ENCODE results near the gene TKTL1.

DNA sequence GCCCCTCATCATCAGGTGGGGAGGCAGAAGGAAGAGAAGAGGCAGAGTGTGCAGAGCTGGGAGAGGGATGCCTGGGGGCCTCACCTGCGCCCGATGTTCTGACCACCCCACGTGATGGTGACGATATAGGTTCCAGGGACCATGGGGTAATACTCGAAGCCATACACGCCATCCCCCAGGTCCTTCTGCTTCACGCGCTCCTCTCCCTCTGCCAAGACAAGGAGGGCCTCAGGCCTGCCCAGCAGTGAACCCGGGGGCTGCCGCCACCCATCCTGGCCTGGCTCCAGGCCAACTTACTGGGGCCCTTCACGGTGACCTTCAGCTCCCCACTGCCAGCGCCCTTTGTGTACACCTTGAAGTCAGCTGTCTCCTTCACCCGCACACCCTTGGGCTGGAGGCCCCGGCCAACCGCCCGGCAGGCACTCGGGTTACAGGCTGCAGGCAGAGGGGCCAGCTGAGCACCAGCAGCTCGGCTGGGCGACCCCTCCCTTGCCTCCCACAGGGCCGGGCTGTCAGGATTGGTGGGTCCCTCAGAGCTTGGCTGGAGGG, 69.5 kb downstream of the TKTL1 start:
- TF ChIP-seq, protein P1, sequence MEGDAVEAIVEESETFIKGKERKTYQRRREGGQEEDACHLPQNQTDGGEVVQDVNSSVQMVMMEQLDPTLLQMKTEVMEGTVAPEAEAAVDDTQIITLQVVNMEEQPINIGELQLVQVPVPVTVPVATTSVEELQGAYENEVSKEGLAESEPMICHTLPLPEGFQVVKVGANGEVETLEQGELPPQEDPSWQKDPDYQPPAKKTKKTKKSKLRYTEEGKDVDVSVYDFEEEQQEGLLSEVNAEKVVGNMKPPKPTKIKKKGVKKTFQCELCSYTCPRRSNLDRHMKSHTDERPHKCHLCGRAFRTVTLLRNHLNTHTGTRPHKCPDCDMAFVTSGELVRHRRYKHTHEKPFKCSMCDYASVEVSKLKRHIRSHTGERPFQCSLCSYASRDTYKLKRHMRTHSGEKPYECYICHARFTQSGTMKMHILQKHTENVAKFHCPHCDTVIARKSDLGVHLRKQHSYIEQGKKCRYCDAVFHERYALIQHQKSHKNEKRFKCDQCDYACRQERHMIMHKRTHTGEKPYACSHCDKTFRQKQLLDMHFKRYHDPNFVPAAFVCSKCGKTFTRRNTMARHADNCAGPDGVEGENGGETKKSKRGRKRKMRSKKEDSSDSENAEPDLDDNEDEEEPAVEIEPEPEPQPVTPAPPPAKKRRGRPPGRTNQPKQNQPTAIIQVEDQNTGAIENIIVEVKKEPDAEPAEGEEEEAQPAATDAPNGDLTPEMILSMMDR (IDR thresholded peaks at IDR 0.05; ENCODE audit: poor library complexity, severe bottlenecking): no peak
- TF ChIP-seq EP300 (conservative IDR thresholded peaks at IDR 0.05; ENCODE audit: poor library complexity, severe bottlenecking): no peak
- TF ChIP-seq EZH2 (IDR thresholded peaks at IDR 0.05; ENCODE audit: borderline replicate concordance, insufficient read depth, low read length, poor library complexity, severe bottlenecking): no peak
- TF ChIP-seq POLR2AphosphoS5 (IDR thresholded peaks at IDR 0.05): no peak
- no peak for TF ChIP-seq MXI1 (conservative IDR thresholded peaks at IDR 0.05; ENCODE audit: poor library complexity, severe bottlenecking)
- TF ChIP-seq, protein P2, sequence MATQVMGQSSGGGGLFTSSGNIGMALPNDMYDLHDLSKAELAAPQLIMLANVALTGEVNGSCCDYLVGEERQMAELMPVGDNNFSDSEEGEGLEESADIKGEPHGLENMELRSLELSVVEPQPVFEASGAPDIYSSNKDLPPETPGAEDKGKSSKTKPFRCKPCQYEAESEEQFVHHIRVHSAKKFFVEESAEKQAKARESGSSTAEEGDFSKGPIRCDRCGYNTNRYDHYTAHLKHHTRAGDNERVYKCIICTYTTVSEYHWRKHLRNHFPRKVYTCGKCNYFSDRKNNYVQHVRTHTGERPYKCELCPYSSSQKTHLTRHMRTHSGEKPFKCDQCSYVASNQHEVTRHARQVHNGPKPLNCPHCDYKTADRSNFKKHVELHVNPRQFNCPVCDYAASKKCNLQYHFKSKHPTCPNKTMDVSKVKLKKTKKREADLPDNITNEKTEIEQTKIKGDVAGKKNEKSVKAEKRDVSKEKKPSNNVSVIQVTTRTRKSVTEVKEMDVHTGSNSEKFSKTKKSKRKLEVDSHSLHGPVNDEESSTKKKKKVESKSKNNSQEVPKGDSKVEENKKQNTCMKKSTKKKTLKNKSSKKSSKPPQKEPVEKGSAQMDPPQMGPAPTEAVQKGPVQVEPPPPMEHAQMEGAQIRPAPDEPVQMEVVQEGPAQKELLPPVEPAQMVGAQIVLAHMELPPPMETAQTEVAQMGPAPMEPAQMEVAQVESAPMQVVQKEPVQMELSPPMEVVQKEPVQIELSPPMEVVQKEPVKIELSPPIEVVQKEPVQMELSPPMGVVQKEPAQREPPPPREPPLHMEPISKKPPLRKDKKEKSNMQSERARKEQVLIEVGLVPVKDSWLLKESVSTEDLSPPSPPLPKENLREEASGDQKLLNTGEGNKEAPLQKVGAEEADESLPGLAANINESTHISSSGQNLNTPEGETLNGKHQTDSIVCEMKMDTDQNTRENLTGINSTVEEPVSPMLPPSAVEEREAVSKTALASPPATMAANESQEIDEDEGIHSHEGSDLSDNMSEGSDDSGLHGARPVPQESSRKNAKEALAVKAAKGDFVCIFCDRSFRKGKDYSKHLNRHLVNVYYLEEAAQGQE (IDR thresholded peaks at IDR 0.05; ENCODE audit: borderline replicate concordance): no peak
- no peak for TF ChIP-seq TAF1 (IDR thresholded peaks at IDR 0.05; ENCODE audit: low read depth)
- no peak for TF ChIP-seq RAD21 (conservative IDR thresholded peaks at IDR 0.05)
- TF ChIP-seq SMC3 (conservative IDR thresholded peaks at IDR 0.05; ENCODE audit: poor library complexity): no peak

Measured in neural cell (in vitro differentiated cells).